ENCODE data around the gene TLCD1. TPM values are rescaled to one million over a fixed set of nuclear protein-coding genes. Genes with fewer than 3 reads are reported as not detected.

Gene TLCD1
- total and polyA plus RNA-seq, 2 donors (not counting 1 experiment from before 2014, with no cell fraction given), result 0.49 to 3.1 TPM

DNA sequence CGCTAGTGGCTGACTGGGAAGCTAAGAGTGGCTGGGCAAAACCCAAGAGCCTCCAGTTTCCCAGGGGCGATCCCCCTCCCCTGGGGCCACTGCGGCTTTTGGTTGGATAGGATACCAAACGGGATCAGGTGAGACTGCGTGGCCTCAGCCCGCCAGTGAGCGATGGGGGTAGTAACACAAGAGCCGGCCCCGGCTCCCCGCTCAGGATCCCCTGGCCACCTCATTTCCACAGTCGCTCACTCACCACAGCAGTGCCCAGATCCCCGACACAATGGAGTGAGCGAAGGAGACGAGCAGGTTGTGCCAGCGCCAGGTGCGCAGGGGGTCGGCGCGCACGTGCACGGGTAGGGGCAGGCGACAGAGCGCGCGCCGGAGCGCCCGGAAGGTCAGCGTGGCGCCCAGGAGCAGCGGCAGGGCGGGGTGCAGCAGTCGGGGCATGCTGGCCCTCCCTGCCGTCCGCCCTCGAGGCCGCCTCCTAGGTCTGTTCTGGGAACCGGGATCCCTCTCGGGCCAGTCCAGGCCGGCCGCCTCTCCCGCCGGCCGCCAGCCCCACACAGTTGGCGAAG lies 290 bp downstream of the TLCD1 start:
- Histone ChIP-seq H3K36me3 (replicated peaks in 1 of 2; ENCODE audit: control extremely low read depth in 1 of 2, control insufficient read depth in 1 of 2, extremely low read depth in 1 of 2, insufficient read depth in 2 of 2, low read length in 1 of 2) (peaks cover 0 to 39% of the 10 kb centered on the region in 2 experiments), H2AFZ (ENCODE audit: insufficient read depth, low read depth, low read length, poor library complexity, severe bottlenecking) (peak overlapping the region; percentile 47), H3K9me3 (ENCODE audit: control extremely low read depth in 1 of 3, control insufficient read depth in 2 of 3, insufficient read depth in 1 of 3, low read length in 2 of 3) (no peaks in the 10 kb centered on the region), H3K4me3 (ENCODE audit: control extremely low read depth in 1 of 5, extremely low read depth in 1 of 5, insufficient read depth in 1 of 5, low read depth in 2 of 5, low read length in 4 of 5) (peak overlapping the region in 4 of 5 experiments; percentile 51 to 77 (median 62)), H4K20me1 (ENCODE audit: control insufficient read depth, insufficient read depth, low read length, poor library complexity, severe bottlenecking) (peaks cover 48% of the 10 kb centered on the region), H3K4me1 (ENCODE audit: control insufficient read depth in 2 of 2, insufficient read depth in 2 of 2, low read length in 2 of 2) (peaks cover 45 to 72% of the 10 kb centered on the region in 2 donors), H3K27ac (ENCODE audit: low read length in 2 of 2) (peak overlapping the region in 1 of 2 donors; percentile 45), H3K27me3 (replicated peaks in 1 of 4; ENCODE audit: control extremely low read depth in 1 of 4, control insufficient read depth in 3 of 4, insufficient read depth in 4 of 4, low read length in 3 of 4) (no peaks in the 10 kb centered on the region), H3K4me2 (replicated peaks; ENCODE audit: low read depth, low read length, poor library complexity, severe bottlenecking) (peak overlapping the region; percentile 99), H3K9ac (ENCODE audit: low read length) (peak overlapping the region; percentile 57), H3K79me2 (ENCODE audit: control insufficient read depth, insufficient read depth, low read length) (peaks cover 26% of the 10 kb centered on the region)
- Mint-ChIP-seq H3K4me3 (peak overlapping the region; percentile 89), H3K27ac (peak overlapping the region; percentile 86), H3K4me1 (peaks cover 72% of the 10 kb centered on the region), H3K27me3 (no peaks in the 10 kb centered on the region), H3K9me3 (ENCODE audit: insufficient read depth) (no peaks in the 10 kb centered on the region)
- intact Hi-C loops (cut with micrococcal nuclease), result loop anchor here (1.0 kb wide), 1 partner anchor 191 kb away; no protein-coding TSS in a partner anchor
- TF ChIP-seq, protein P1, sequence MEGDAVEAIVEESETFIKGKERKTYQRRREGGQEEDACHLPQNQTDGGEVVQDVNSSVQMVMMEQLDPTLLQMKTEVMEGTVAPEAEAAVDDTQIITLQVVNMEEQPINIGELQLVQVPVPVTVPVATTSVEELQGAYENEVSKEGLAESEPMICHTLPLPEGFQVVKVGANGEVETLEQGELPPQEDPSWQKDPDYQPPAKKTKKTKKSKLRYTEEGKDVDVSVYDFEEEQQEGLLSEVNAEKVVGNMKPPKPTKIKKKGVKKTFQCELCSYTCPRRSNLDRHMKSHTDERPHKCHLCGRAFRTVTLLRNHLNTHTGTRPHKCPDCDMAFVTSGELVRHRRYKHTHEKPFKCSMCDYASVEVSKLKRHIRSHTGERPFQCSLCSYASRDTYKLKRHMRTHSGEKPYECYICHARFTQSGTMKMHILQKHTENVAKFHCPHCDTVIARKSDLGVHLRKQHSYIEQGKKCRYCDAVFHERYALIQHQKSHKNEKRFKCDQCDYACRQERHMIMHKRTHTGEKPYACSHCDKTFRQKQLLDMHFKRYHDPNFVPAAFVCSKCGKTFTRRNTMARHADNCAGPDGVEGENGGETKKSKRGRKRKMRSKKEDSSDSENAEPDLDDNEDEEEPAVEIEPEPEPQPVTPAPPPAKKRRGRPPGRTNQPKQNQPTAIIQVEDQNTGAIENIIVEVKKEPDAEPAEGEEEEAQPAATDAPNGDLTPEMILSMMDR (IDR thresholded peaks at IDR 0.05), result no peak
- no peak for TF ChIP-seq EZH2 (IDR thresholded peaks at IDR 0.05; ENCODE audit: borderline replicate concordance, insufficient read depth, low read depth, low read length, poor library complexity, severe bottlenecking)
- WGBS (ENCODE audit: insufficient coverage), result 2% methylated on average over 45 of the region's 45 CpGs
- DNase-seq (no peak), ATAC-seq (ENCODE audit: low read depth) (no peak)
- CTCF ChIA-PET, result interaction anchor here (1.0 to 15.9 kb wide), 26 partner anchors 10 to 423 kb away, joined by 3 to 1020 read pairs (median 7); partner anchors contain the start of genes ALDOC, DHRS13, FAM222B and FLOT2
- POLR2A ChIA-PET, result interaction anchor here (0.9 to 13.3 kb wide), 8 partner anchors 14 to 225 kb away, joined by 3 to 511 read pairs (median 18); partner anchors contain the start of genes BLTP2, PHF12, PROCA1 and TRAF4

DNA sequence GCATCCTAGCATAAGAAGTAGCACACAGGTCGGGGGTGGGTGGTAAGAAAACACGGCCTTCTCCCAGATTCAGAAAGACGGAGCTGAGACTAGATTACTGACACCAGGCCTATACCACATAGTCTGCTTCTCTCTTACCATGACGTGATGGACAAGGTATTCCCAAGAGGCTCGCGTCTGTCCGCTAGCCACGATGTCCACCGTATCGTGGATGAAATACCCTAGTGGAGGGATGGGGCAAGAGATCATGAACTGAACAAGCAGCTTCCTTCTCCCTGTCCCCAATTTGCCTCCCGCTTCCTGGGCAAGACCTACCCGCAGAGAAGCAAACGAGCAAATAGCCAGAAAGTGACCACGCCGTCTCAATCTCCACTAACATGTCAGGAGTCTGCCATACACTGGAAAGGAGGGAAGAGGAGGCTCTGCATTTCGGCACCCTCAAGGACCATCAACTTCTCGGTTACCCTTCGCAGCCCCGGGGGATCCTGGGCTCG lies 820 bp downstream of the TLCD1 start:
- Mint-ChIP-seq H3K27ac (peak overlapping the region; percentile 86), H3K4me1 (peaks cover 77% of the 10 kb centered on the region), H3K9me3 (ENCODE audit: insufficient read depth) (no peaks in the 10 kb centered on the region), H3K27me3 (no peaks in the 10 kb centered on the region), H3K4me3 (peak overlapping the region; percentile 89)
- Histone ChIP-seq H3K79me2 (ENCODE audit: control insufficient read depth, insufficient read depth, low read length) (peaks cover 28% of the 10 kb centered on the region), H3K27ac (ENCODE audit: low read length in 2 of 2) (peak overlapping the region; percentile 2 to 45), H3K4me3 (ENCODE audit: control extremely low read depth in 1 of 5, extremely low read depth in 1 of 5, insufficient read depth in 1 of 5, low read depth in 2 of 5, low read length in 4 of 5) (peak overlapping the region in 3 of 5 experiments; percentile 51 to 66 (median 59)), H3K4me1 (ENCODE audit: control insufficient read depth in 2 of 2, insufficient read depth in 2 of 2, low read length in 2 of 2) (peaks cover 51 to 74% of the 10 kb centered on the region in 2 donors), H3K36me3 (replicated peaks in 1 of 2; ENCODE audit: control extremely low read depth in 1 of 2, control insufficient read depth in 1 of 2, extremely low read depth in 1 of 2, insufficient read depth in 2 of 2, low read length in 1 of 2) (peaks cover 0 to 39% of the 10 kb centered on the region in 2 experiments), H3K9me3 (ENCODE audit: control extremely low read depth in 1 of 3, control insufficient read depth in 2 of 3, insufficient read depth in 1 of 3, low read length in 2 of 3) (no peaks in the 10 kb centered on the region), H3K4me2 (replicated peaks; ENCODE audit: low read depth, low read length, poor library complexity, severe bottlenecking) (peak overlapping the region; percentile 99), H2AFZ (ENCODE audit: insufficient read depth, low read depth, low read length, poor library complexity, severe bottlenecking) (no peak overlapping the region), H3K9ac (ENCODE audit: low read length) (peak overlapping the region; percentile 57), H3K27me3 (replicated peaks in 1 of 4; ENCODE audit: control extremely low read depth in 1 of 4, control insufficient read depth in 3 of 4, insufficient read depth in 4 of 4, low read length in 3 of 4) (no peaks in the 10 kb centered on the region), H4K20me1 (ENCODE audit: control insufficient read depth, insufficient read depth, low read length, poor library complexity, severe bottlenecking) (peaks cover 54% of the 10 kb centered on the region)
- POLR2A ChIA-PET, result interaction anchor here (0.9 to 13.3 kb wide), 3 partner anchors 20 to 225 kb away, joined by 3 to 511 read pairs (median 11); partner anchors contain the start of gene TRAF4
- DNase-seq, result peak; percentile 67
- CTCF ChIA-PET, result interaction anchor here (1.3 to 15.9 kb wide), 6 partner anchors 13 to 225 kb away, joined by 3 to 1020 read pairs (median 28); partner anchors contain the start of genes DHRS13, PROCA1 and TRAF4
- TF ChIP-seq EZH2 (IDR thresholded peaks at IDR 0.05; ENCODE audit: borderline replicate concordance, insufficient read depth, low read depth, low read length, poor library complexity, severe bottlenecking), result no peak
- TF ChIP-seq, protein P1 (IDR thresholded peaks at IDR 0.05), result no peak
- intact Hi-C loops (cut with micrococcal nuclease), result no loop called here
- no peak for ATAC-seq (ENCODE audit: low read depth)
- WGBS (ENCODE audit: insufficient coverage), result 30% methylated on average over 10 of the region's 20 CpGs
